A673 (cell line): ENCODE results near the gene GRIK4. TPM values are rescaled to one million over a fixed set of nuclear protein-coding genes. Genes with fewer than 3 reads are reported as not detected.

Source experiments
- BruUV-seq: library from RNA; stranded (reverse); fragments of 400-500 nt; replicated peaks from 2 replicates; lab custom pipeline; 2021; lab: Mats Ljungman, UMichigan
- CTCF ChIA-PET: fragments of 300-600 bp; sonication (Branson Sonifier 250); formaldehyde crosslinking; loops from one replicate; lab custom pipeline; 2022; ENCODE audit warnings: antibody characterized with exemption; lab: Charles Lee
- POLR2A ChIA-PET: fragments of 300-600 bp; sonication (Branson Sonifier 250); formaldehyde crosslinking; loops from one replicate; lab custom pipeline; 2022; ENCODE audit warnings: antibody characterized with exemption; ENCODE audit not compliant: low non-redundant PET; lab: Charles Lee
- DNase-seq: peaks from one replicate; pipeline ENCODE4 v3.0.0-alpha.2; 2015; ENCODE audit warnings: low spot score
- H3K27ac ChIP-seq: fragments of 200-600 bp; sonication (generic); 2 replicates; pipeline ENCODE4 v1.5.1; 2016; ENCODE audit warnings: mixed run types, low read depth, mild to moderate bottlenecking, mixed read lengths, antibody characterized with exemption, low read length; ENCODE audit not compliant: poor library complexity, severe bottlenecking
- H3K27me3 ChIP-seq: fragments of 200-600 bp; sonication (generic); replicated peaks from 2 replicates; pipeline ENCODE4 v1.6.1; 2017; ENCODE audit warnings: mixed run types, low read depth, mild to moderate bottlenecking, mixed read lengths, antibody characterized with exemption, low read length; ENCODE audit not compliant: insufficient read depth, poor library complexity
- H3K36me3 ChIP-seq: fragments of 200-600 bp; sonication (generic); 2 replicates; pipeline ENCODE4 v1.6.1; 2016; ENCODE audit warnings: mixed run types, mild to moderate bottlenecking, mixed read lengths, antibody characterized with exemption, low read length; ENCODE audit not compliant: insufficient read depth, poor library complexity, severe bottlenecking
- H3K4me1 ChIP-seq: fragments of 200-600 bp; sonication (generic); 2 replicates; pipeline ENCODE4 v1.6.1; 2017; ENCODE audit warnings: mixed run types, mild to moderate bottlenecking, mixed read lengths, antibody characterized with exemption, low read length; ENCODE audit not compliant: insufficient read depth, poor library complexity, severe bottlenecking
- H3K4me3 ChIP-seq: fragments of 200-600 bp; sonication (generic); 2 replicates; pipeline ENCODE4 v1.5.1; 2016; ENCODE audit warnings: low read depth, mixed run types, mild to moderate bottlenecking, mixed read lengths, low read length; ENCODE audit not compliant: poor library complexity, severe bottlenecking
- H3K9me3 ChIP-seq: fragments of 200-600 bp; sonication (generic); 2 replicates; pipeline ENCODE4 v1.6.1; 2016; ENCODE audit warnings: mixed run types, low read depth, mild to moderate bottlenecking, mixed read lengths, antibody characterized with exemption, low read length; ENCODE audit not compliant: poor library complexity, severe bottlenecking
- EZH2 ChIP-seq: fragments of 200-600 bp; sonication (generic); IDR thresholded peaks from 2 replicates; pipeline ENCODE4 v1.6.1; 2017; ENCODE audit warnings: borderline replicate concordance, low read depth, mild to moderate bottlenecking, mixed read lengths, antibody characterized with exemption, low read length; ENCODE audit not compliant: poor library complexity, severe bottlenecking
- intact Hi-C: fragments of 100-400 bp; cut with micrococcal nuclease; formaldehyde crosslinking; loops from one replicate; pipeline ENCODE4 v1.10.0; 2022; ENCODE audit not compliant: unreplicated experiment
- total RNA-seq: library from RNA; stranded (reverse); gene quantifications from 2 replicates; pipeline ENCODE4 v1.2.3, GENCODE V29; 2021
- TF ChIP-seq, protein P1 (sequence below): fragments of 300-800, 200-600 bp; sonication (generic); conservative IDR thresholded peaks from 2 replicates; pipeline ENCODE4 v1.5.1; 2017; ENCODE audit warnings: low read depth, mild to moderate bottlenecking, antibody characterized with exemption, low read length, moderate library complexity, mixed read lengths

GRIK4 gene
- total RNA-seq, 1 experiment from 2014 or later = not detected

DNA sequence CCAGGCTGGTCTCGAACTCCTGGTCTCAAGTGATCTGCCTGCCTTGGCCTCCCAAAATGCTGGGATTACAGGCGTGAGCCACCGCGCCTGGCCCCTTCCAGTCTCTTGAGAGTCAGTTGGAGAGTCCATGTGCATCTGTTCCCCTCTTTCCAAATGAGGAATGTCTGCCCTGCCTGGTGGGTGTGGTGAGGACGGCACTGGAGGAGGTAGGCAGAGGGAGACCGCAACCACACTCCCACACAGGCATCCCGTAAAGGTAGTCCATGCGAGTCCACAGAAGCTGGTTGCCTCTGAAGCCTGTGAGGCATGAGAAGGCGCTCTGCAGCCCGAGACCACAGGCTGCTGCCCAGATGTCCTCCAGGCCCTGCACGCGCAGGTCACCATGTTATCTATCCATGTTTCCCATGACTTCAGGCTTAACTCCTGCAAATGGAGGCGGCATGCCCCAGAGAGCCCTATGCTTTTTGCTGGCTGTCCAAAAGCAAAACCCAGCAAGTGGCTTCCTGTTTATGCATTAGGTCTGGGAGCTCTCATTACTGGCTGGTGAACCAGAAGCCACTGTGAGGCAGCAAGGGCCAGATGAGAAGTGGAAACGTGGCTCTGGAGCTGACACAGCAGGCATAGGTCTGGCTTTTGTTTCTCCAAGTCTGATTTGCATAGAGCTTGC is 43.4 kb downstream of the GRIK4 start:
- intact Hi-C loops = no loop called here
- no TSS peak for BruUV-seq
- no peaks in the 10 kb centered on the region for H3K4me1 ChIP-seq
- ChIA-PET CTCF (no interaction called here), POLR2A (no interaction called here)
- TF ChIP-seq, protein P1, sequence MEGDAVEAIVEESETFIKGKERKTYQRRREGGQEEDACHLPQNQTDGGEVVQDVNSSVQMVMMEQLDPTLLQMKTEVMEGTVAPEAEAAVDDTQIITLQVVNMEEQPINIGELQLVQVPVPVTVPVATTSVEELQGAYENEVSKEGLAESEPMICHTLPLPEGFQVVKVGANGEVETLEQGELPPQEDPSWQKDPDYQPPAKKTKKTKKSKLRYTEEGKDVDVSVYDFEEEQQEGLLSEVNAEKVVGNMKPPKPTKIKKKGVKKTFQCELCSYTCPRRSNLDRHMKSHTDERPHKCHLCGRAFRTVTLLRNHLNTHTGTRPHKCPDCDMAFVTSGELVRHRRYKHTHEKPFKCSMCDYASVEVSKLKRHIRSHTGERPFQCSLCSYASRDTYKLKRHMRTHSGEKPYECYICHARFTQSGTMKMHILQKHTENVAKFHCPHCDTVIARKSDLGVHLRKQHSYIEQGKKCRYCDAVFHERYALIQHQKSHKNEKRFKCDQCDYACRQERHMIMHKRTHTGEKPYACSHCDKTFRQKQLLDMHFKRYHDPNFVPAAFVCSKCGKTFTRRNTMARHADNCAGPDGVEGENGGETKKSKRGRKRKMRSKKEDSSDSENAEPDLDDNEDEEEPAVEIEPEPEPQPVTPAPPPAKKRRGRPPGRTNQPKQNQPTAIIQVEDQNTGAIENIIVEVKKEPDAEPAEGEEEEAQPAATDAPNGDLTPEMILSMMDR = no peak
- TF ChIP-seq EZH2 = no peak
- H3K36me3 ChIP-seq = no peaks in the 10 kb centered on the region
- DNase-seq = no peak
- H3K4me3 ChIP-seq = no peak overlapping the region
- H3K27ac ChIP-seq = no peak overlapping the region
- H3K27me3 ChIP-seq = no peaks in the 10 kb centered on the region
- no peaks in the 10 kb centered on the region for H3K9me3 ChIP-seq

DNA sequence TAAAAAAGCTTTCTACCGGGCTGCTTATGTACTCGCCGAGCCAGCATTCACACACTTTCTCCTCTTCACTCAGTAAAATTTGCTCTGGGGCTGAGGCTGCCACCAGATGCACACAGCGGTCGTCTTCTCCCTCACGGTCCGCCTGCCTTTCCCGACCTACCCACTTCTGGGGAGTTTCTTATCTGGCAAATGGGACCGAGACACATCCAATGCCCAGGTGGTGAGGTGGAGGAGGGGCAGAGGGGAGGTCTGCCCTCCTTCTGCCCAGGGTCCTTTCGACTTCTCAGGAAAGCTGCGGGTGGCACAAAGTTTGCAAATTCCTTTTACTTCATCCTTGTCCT is 43.9 kb downstream of the GRIK4 start:
- BruUV-seq = no TSS peak
- ChIA-PET POLR2A (no interaction called here), CTCF (no interaction called here)
- Histone ChIP-seq H3K9me3 (no peaks in the 10 kb centered on the region), H3K4me3 (no peak overlapping the region), H3K27ac (no peak overlapping the region), H3K4me1 (no peaks in the 10 kb centered on the region), H3K27me3 (no peaks in the 10 kb centered on the region), H3K36me3 (no peaks in the 10 kb centered on the region)
- DNase-seq = no peak
- intact Hi-C loops = no loop called here
- TF ChIP-seq, protein P1 = no peak
- TF ChIP-seq EZH2 = no peak

DNA sequence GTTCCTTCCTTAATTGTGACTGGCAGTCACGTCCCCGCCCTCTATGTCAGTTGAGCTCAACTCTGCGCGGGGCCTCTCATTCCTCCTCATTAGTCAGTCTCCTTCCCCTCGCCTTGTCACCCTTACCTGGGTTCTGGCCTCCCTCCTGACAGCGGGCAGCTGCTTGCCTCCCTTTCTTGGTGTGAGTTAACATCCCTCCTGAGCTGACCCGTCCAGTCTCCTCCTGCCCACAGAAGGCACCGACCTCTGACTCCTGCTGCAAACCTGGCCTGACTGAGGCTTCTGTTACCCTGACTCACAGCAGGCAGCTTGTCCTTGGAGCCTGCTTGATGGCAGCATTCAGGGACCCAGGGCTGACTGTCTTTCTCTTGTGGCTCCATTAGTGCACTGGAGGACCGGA is 45.2 kb downstream of the GRIK4 start:
- POLR2A ChIA-PET = no interaction called here
- no peaks in the 10 kb centered on the region for H3K4me1 ChIP-seq
- H3K36me3 ChIP-seq = no peaks in the 10 kb centered on the region
- no TSS peak for BruUV-seq
- DNase-seq = no peak
- H3K4me3 ChIP-seq = no peak overlapping the region
- intact Hi-C loops = no loop called here
- H3K27me3 ChIP-seq = no peaks in the 10 kb centered on the region
- no peak for TF ChIP-seq EZH2
- TF ChIP-seq, protein P1 = no peak
- CTCF ChIA-PET = no interaction called here
- H3K27ac ChIP-seq = no peak overlapping the region
- H3K9me3 ChIP-seq = no peaks in the 10 kb centered on the region
